Colonic mucosa (tissue), 4 donors: Measurements from ENCODE around the gene MOB2. TPM values are rescaled to one million over a fixed set of nuclear protein-coding genes. Genes with fewer than 3 reads are reported as not detected.

Source experiments
- DNase-seq: peaks from one replicate; pipeline ENCODE4 v3.0.0-alpha.2; 2020
- H3K27ac ChIP-seq: fragments of 200-600 bp; one replicate; pipeline ENCODE4 v1.8.0; 2021
- H3K27me3 ChIP-seq: fragments of 200-600 bp; one replicate; pipeline ENCODE4 v1.8.0; 2021
- H3K36me3 ChIP-seq: fragments of 200-600 bp; one replicate; pipeline ENCODE4 v1.8.0; 2021
- H3K4me1 ChIP-seq: fragments of 200-600 bp; one replicate; pipeline ENCODE4 v1.8.0; 2021; ENCODE audit warnings: mild to moderate bottlenecking
- H3K4me3 ChIP-seq: fragments of 200-600 bp; one replicate; pipeline ENCODE4 v1.8.0; 2021
- H3K9ac ChIP-seq, 2 donors: one replicate each; pipeline ENCODE4 v1.7.0; 2013; ENCODE audit warnings: control low read depth in 2 of 2, low read depth in 2 of 2, low read length in 2 of 2
- H3K9me3 ChIP-seq: fragments of 200-600 bp; one replicate; pipeline ENCODE4 v1.8.0; 2021
- intact Hi-C: fragments of 100-400 bp; cut with DNase I; formaldehyde crosslinking; loops from one replicate; pipeline ENCODE4 v1.14.1; 2022
- total RNA-seq, 2 donors: library from RNA; stranded (reverse); fragmentation: NEBNext Ultra II Directional in 1 of 2; extraction: Animal tissue kit (Norgen Biotek cat#: 25700) in 1 of 2; gene quantifications; one replicate each; pipeline ENCODE4 v1.2.1, GENCODE V29; 2021
- TF ChIP-seq, protein P1 (sequence below): fragments of 200-600 bp; IDR thresholded peaks from one replicate; pipeline ENCODE4 v1.8.0; 2022; ENCODE audit warnings: antibody characterized with exemption, mild to moderate bottlenecking
- donor health status: healthy.
- donor health status: DM: no; HTN: no; CAD: no.
- donor health status: DM: no; HTN: no; CAD: no.

MOB2 gene
- total RNA-seq, 2 donors from 2014 or later: 41.6 to 49.2 TPM

DNA sequence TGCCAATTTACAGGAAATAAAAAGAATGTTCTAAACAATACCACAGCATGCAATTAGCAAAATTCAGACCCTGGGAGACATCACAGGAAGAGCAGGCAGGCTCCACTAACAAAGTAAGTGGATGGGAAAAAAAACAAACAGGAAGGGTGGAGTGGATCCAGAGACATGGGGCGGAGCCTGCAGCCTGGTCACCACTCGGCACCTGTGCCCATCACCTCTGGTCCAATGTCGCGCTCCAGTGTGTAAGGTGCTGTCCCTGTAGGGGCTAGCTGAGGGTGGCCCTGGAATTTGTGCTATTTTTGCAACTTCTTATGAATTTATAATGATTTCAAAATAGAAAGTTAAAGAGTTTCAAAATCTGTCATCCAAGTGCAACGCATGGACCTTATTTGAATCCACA lies 11.0 kb upstream of the MOB2 start:
- intact Hi-C loops: no loop called here
- TF ChIP-seq, protein P1, sequence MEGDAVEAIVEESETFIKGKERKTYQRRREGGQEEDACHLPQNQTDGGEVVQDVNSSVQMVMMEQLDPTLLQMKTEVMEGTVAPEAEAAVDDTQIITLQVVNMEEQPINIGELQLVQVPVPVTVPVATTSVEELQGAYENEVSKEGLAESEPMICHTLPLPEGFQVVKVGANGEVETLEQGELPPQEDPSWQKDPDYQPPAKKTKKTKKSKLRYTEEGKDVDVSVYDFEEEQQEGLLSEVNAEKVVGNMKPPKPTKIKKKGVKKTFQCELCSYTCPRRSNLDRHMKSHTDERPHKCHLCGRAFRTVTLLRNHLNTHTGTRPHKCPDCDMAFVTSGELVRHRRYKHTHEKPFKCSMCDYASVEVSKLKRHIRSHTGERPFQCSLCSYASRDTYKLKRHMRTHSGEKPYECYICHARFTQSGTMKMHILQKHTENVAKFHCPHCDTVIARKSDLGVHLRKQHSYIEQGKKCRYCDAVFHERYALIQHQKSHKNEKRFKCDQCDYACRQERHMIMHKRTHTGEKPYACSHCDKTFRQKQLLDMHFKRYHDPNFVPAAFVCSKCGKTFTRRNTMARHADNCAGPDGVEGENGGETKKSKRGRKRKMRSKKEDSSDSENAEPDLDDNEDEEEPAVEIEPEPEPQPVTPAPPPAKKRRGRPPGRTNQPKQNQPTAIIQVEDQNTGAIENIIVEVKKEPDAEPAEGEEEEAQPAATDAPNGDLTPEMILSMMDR: no peak
- DNase-seq: no peak
- H3K27ac ChIP-seq: no peak overlapping the region
- H3K27me3 ChIP-seq: no peaks in the 10 kb centered on the region
- no peaks in the 10 kb centered on the region for H3K4me1 ChIP-seq
- no peak overlapping the region for H3K4me3 ChIP-seq
- H3K9me3 ChIP-seq: no peaks in the 10 kb centered on the region
- H3K36me3 ChIP-seq: no peaks in the 10 kb centered on the region
- H3K9ac ChIP-seq: no peak overlapping the region

DNA sequence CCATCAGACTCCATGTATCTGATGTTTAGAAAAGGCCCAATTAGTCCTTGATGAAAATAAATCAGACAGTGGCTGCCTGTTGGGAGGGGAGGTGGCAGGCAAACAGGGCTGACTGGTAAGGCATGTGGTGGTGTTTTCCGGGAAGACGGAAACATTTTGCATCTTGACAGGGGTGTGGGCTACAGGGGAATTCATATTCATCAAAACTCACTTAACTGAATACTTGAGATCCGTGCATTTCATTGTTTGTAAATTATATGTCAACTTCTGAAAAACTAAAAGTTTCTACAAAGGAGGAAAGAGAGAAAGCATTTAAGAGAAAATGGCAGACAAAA lies 10.1 kb upstream of the MOB2 start:
- Histone ChIP-seq H3K27me3 (no peaks in the 10 kb centered on the region), H3K9ac (no peak overlapping the region), H3K4me1 (no peaks in the 10 kb centered on the region), H3K27ac (no peak overlapping the region), H3K36me3 (no peaks in the 10 kb centered on the region), H3K4me3 (no peak overlapping the region), H3K9me3 (no peaks in the 10 kb centered on the region)
- intact Hi-C loops: no loop called here
- TF ChIP-seq, protein P1: no peak
- no peak for DNase-seq

DNA sequence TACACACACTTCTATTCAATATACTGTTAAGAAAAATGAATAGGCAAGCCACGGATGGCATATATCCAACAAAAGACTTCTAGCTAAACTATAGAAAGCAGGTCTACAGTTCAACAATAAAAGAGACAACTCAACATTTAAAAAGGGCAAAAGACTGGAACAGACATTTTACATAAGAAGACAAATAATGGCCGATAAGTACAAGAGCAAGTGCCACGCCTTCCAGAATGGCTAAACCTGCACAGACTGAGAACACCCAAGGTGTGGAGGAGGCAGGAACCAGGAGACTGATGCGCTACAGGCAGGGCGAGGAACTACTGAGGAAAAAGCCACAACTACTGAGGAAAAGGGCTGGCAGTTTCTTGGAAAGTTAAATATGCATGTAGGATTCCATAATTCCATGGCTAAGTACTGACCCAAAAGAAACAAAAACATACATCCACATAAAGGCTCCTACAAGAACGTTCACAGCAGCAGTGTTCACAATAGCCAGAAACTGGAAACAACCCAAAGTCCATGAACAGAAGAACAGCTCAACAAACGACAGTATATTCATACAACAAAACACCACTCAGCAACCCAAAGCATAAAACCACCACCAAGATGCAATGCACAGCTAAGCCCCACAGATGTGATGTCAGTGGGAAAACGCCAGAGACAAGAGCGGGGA lies 9.6 kb upstream of the MOB2 start:
- Histone ChIP-seq H3K9ac (no peak overlapping the region), H3K27me3 (no peaks in the 10 kb centered on the region), H3K36me3 (no peaks in the 10 kb centered on the region), H3K4me1 (no peaks in the 10 kb centered on the region), H3K27ac (no peak overlapping the region), H3K9me3 (no peaks in the 10 kb centered on the region), H3K4me3 (no peak overlapping the region)
- no peak for DNase-seq
- TF ChIP-seq, protein P1: no peak
- intact Hi-C loops: no loop called here

DNA sequence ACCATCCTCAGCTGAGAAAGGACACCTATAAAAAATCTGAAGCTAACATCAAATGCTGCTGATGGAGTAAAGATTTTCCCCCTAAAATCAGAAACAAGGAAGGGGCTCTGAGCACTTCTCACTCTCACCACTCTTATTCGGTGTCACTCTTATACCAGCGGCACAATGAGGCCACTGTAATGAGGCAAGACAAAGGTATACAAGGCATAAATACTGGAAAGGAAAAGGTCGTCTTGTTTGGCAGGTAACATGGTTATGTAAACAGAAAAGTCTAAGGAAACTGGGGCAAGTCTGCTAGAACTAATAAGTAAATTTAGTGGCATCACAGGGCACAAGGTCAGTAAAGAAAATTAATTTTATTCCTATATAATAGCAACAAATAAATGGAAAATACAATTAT lies 8.1 kb upstream of the MOB2 start:
- H3K27me3 ChIP-seq: no peaks in the 10 kb centered on the region
- intact Hi-C loops: no loop called here
- no peak for DNase-seq
- H3K27ac ChIP-seq: no peak overlapping the region
- H3K9me3 ChIP-seq: no peaks in the 10 kb centered on the region
- no peak overlapping the region for H3K9ac ChIP-seq
- no peaks in the 10 kb centered on the region for H3K36me3 ChIP-seq
- H3K4me1 ChIP-seq: no peaks in the 10 kb centered on the region
- TF ChIP-seq, protein P1: no peak
- no peak overlapping the region for H3K4me3 ChIP-seq

DNA sequence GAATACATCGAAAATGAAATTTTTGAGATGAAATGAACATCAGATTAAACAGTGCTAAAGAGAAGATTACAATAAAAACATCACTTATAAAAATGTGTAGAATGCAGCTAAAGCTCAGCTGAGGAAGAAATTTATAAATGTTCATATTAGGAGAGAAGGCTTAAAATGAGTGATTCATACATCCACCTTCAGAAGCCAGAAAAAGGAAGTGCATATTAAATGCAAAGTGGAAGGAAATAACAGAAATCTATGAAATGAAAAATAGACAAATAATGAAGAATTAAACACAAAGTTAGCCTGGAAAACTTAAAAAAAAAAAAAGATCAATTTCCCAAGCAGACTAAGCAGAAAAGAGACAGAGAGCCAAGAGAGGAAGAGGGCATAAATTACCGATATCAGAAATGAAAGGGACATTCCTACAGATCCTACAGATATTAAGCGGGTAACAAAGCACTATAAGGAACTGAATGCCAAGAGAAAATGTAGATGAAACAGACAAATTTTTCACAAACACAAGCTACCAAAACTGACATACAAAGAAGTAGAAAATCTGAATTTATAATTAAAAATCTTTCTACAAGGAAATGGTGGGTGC lies 7.2 kb upstream of the MOB2 start:
- TF ChIP-seq, protein P1: no peak
- H3K36me3 ChIP-seq: no peaks in the 10 kb centered on the region
- H3K9ac ChIP-seq: no peak overlapping the region
- no peaks in the 10 kb centered on the region for H3K27me3 ChIP-seq
- no peak overlapping the region for H3K27ac ChIP-seq
- H3K9me3 ChIP-seq: no peaks in the 10 kb centered on the region
- DNase-seq: no peak
- H3K4me3 ChIP-seq: no peak overlapping the region
- H3K4me1 ChIP-seq: no peaks in the 10 kb centered on the region
- intact Hi-C loops: no loop called here
